Tibial nerve (tissue), 4 donors: ENCODE results near the gene KPNA1.

Source experiments
- EP300 ChIP-seq, 2 donors: sonication (generic); formaldehyde crosslinking; IDR thresholded peaks; one replicate each; pipeline ENCODE4 v1.6.1; 2017; ENCODE audit warnings: antibody characterized with exemption in 2 of 2, mild to moderate bottlenecking in 1 of 2
- POLR2A ChIP-seq, 2 donors: fragments of 450-650 bp; IDR thresholded peaks; one replicate each; pipeline ENCODE4 v1.6.1; 2017; ENCODE audit warnings: antibody characterized with exemption in 2 of 2, mild to moderate bottlenecking in 2 of 2, moderate library complexity in 2 of 2
- TF ChIP-seq, protein P1 (sequence below), 5 experiments: fragments of 200-600 bp in 3 of 5; fragments of 450-650 bp in 2 of 5; sonication (generic) in 3 of 5; IDR thresholded peaks; one replicate each; pipeline ENCODE4 v1.5.1; 2016 to 2019; ENCODE audit warnings: antibody characterized with exemption in 5 of 5, mild to moderate bottlenecking in 3 of 5, moderate library complexity in 2 of 5

- TF ChIP-seq, protein P1, sequence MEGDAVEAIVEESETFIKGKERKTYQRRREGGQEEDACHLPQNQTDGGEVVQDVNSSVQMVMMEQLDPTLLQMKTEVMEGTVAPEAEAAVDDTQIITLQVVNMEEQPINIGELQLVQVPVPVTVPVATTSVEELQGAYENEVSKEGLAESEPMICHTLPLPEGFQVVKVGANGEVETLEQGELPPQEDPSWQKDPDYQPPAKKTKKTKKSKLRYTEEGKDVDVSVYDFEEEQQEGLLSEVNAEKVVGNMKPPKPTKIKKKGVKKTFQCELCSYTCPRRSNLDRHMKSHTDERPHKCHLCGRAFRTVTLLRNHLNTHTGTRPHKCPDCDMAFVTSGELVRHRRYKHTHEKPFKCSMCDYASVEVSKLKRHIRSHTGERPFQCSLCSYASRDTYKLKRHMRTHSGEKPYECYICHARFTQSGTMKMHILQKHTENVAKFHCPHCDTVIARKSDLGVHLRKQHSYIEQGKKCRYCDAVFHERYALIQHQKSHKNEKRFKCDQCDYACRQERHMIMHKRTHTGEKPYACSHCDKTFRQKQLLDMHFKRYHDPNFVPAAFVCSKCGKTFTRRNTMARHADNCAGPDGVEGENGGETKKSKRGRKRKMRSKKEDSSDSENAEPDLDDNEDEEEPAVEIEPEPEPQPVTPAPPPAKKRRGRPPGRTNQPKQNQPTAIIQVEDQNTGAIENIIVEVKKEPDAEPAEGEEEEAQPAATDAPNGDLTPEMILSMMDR (IDR thresholded peaks at IDR 0.05): no peak
- TF ChIP-seq EP300 (IDR thresholded peaks at IDR 0.05) (no peak), POLR2A (IDR thresholded peaks at IDR 0.05) (no peak)
Measured at GRCh38 chr3:122562923-122563716, 48.4 kb upstream of the KPNA1 start.
